Measurements from ENCODE around the gene GPRC5C.

DNA sequence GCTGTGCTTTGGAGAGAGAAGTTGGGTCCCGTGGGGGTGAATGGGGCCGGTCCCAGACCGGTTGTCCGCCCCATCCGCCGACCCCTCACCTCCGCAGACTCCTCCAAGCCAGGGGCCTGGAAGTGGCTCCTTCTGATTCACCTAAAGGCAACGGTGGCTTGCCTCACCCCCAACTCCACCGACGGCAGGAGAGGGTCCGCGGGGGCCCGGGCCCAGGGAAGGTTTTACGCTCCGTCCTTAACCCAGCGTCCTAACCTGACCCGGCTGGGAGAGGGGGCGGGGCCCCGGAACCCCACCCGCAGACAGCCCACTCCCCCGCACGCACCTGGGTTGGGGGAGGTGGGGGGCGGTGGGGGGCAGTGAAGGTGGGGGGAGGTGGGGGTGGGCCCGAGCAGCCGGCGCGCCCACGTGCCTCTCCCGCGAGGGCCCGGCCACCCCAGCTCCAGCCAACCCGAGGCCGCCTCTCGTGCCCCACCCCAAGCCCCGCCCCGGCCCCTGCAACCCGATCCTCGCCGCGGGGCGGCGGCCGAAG, 21.8 kb downstream of the GPRC5C start:
- TF ChIP-seq CTCF (IDR thresholded peaks at IDR 0.05) (no peak), POLR2AphosphoS5 (IDR thresholded peaks at IDR 0.05) (no peak), POLR2A (IDR thresholded peaks at IDR 0.05) (no peak)
